RWPE2 (cell line): ENCODE results near the gene SKAP1.

Experiments used
- ATAC-seq: fragments of 200-7000 bp; cut with Tn5 transposase; 3 replicates; pipeline ENCODE4 v1.9.1; 2021; ENCODE audit warnings: low read depth
- DNase-seq: peaks from one replicate; pipeline ENCODE4 v3.0.0-alpha.2; 2020; ENCODE audit warnings: low spot score
- H3K27ac ChIP-seq: fragments of 450-650 bp; 2 replicates; pipeline ENCODE4 v1.5.1; 2017; ENCODE audit warnings: mild to moderate bottlenecking; ENCODE audit not compliant: poor library complexity, severe bottlenecking
- H3K27me3 ChIP-seq: fragments of 250-450 bp; sonication (Bioruptor Pico); 2 replicates; pipeline ENCODE4 v1.5.1; 2021; ENCODE audit warnings: mild to moderate bottlenecking, moderate library complexity; ENCODE audit not compliant: insufficient read depth, poor library complexity, severe bottlenecking
- H3K36me3 ChIP-seq: fragments of 250-450 bp; sonication (Bioruptor Pico); 2 replicates; pipeline ENCODE4 v1.5.1; 2020; ENCODE audit warnings: low read depth, mild to moderate bottlenecking, moderate library complexity
- H3K4me1 ChIP-seq: fragments of 250-450 bp; sonication (Bioruptor Pico); 2 replicates; pipeline ENCODE4 v1.5.1; 2021; ENCODE audit warnings: mild to moderate bottlenecking, moderate library complexity; ENCODE audit not compliant: insufficient read depth, poor library complexity, severe bottlenecking
- H3K4me3 ChIP-seq: fragments of 250-450 bp; sonication (Bioruptor Pico); 2 replicates; pipeline ENCODE4 v1.5.1; 2021; ENCODE audit warnings: mild to moderate bottlenecking, moderate library complexity; ENCODE audit not compliant: severe bottlenecking
- H3K9me3 ChIP-seq: fragments of 250-450 bp; sonication (Bioruptor Pico); 2 replicates; pipeline ENCODE4 v1.5.1; 2021; ENCODE audit warnings: mild to moderate bottlenecking, moderate library complexity; ENCODE audit not compliant: severe bottlenecking
- TF ChIP-seq, protein P1 (sequence below): fragments of 450-650 bp; IDR thresholded peaks from one replicate; pipeline ENCODE4 v1.5.1; 2017; ENCODE audit warnings: mild to moderate bottlenecking, moderate library complexity; ENCODE audit not compliant: poor library complexity, severe bottlenecking

SKAP1 gene

DNA sequence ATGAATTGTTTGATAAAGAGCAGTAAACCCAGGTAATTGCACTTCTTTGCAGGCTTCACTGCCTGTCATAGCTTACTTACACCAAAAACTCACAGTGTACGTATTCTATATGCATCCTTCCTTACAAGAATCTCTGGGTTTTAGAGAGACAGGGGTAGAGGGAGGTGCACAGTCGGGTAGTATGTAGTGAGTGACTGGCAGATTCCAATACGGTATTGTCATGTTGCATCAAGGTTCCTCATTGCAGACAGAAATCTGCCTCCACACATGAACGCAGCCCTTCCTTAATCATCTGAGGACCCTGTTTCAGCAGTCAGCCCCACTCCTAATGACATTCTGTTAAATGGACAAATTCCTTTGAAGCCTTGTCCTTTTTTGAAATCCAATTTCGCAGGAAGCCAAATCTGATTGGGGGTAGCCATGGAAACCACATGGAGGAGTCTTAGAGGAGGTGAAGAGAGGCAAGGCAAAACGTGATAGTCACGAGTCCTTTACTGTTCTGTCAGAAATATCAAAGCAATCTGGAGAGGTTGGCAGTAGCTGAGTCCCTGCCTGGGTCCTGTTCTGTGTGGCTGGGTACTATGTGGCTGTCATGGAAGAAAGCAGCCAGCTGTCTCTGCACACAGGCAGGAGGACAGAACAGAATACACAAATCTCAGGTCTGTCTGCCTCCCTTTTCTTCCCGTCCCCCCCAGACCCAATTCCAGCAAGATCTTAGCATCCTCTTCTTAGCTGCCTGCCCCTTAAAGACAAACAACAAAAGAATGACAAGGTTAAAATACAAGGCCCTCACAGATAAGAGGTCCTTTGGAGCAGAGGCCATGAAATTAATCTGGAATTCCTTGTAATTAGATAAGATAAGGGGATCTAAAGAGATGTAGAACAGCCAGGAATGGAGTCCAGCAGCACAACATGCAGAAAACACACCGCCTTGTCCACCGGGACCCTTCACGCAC is 3.1 kb upstream of the SKAP1 start:
- TF ChIP-seq, protein P1, sequence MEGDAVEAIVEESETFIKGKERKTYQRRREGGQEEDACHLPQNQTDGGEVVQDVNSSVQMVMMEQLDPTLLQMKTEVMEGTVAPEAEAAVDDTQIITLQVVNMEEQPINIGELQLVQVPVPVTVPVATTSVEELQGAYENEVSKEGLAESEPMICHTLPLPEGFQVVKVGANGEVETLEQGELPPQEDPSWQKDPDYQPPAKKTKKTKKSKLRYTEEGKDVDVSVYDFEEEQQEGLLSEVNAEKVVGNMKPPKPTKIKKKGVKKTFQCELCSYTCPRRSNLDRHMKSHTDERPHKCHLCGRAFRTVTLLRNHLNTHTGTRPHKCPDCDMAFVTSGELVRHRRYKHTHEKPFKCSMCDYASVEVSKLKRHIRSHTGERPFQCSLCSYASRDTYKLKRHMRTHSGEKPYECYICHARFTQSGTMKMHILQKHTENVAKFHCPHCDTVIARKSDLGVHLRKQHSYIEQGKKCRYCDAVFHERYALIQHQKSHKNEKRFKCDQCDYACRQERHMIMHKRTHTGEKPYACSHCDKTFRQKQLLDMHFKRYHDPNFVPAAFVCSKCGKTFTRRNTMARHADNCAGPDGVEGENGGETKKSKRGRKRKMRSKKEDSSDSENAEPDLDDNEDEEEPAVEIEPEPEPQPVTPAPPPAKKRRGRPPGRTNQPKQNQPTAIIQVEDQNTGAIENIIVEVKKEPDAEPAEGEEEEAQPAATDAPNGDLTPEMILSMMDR = no peak
- peaks cover 11% of the 10 kb centered on the region for H3K27me3 ChIP-seq
- no peak overlapping the region for H3K4me3 ChIP-seq
- no peaks in the 10 kb centered on the region for H3K4me1 ChIP-seq
- ATAC-seq = no peak
- no peaks in the 10 kb centered on the region for H3K36me3 ChIP-seq
- DNase-seq = no peak
- no peak overlapping the region for H3K27ac ChIP-seq
- no peaks in the 10 kb centered on the region for H3K9me3 ChIP-seq

DNA sequence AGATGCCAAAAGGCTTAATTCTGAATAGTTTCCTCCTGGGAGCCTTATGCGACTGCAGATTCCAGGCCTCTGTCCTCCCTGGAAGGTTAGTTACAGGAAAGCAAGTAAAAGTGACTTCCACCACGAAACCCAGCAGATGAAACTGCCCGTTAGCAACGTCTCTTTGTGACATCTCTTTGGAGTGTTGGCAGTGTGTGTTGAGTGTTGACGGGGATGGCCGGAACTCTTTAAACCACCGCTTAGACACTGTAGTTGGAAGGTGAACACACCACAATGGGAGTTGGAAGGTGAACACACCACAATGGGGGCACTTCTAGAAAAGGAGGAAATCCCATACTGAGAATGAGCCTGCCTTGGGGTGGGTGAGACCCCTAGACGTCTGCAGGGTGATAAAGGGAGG is 858 bp downstream of the SKAP1 start:
- TF ChIP-seq, protein P1 = no peak
- H3K4me3 ChIP-seq = no peak overlapping the region
- DNase-seq = no peak
- H3K36me3 ChIP-seq = no peaks in the 10 kb centered on the region
- H3K4me1 ChIP-seq = no peaks in the 10 kb centered on the region
- H3K27ac ChIP-seq = no peak overlapping the region
- H3K27me3 ChIP-seq = peaks cover 11% of the 10 kb centered on the region
- no peaks in the 10 kb centered on the region for H3K9me3 ChIP-seq
- no peak for ATAC-seq

DNA sequence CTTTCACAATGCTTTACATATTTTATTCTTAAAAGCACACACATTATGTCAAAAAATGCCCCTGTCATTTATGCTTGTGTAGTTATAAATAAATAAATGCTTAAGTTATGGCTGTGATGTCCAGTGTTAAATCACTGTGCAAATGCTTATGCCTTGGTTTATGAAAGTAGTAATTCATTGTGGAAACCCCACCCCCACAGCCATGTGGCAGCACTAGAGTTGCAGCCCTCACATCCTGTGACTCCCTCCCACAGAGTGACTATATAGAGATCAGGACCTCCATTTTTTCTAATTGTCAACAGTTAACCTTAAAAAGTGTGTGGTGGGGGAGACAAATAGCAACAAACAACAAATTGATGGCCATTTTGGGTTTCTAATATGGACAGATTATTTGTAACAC is 2.4 kb downstream of the SKAP1 start:
- H3K9me3 ChIP-seq = no peaks in the 10 kb centered on the region
- ATAC-seq (no peak), DNase-seq (no peak)
- no peaks in the 10 kb centered on the region for H3K36me3 ChIP-seq
- H3K27me3 ChIP-seq = peaks cover 11% of the 10 kb centered on the region
- TF ChIP-seq, protein P1 = no peak
- no peak overlapping the region for H3K27ac ChIP-seq
- no peaks in the 10 kb centered on the region for H3K4me1 ChIP-seq
- H3K4me3 ChIP-seq = no peak overlapping the region

DNA sequence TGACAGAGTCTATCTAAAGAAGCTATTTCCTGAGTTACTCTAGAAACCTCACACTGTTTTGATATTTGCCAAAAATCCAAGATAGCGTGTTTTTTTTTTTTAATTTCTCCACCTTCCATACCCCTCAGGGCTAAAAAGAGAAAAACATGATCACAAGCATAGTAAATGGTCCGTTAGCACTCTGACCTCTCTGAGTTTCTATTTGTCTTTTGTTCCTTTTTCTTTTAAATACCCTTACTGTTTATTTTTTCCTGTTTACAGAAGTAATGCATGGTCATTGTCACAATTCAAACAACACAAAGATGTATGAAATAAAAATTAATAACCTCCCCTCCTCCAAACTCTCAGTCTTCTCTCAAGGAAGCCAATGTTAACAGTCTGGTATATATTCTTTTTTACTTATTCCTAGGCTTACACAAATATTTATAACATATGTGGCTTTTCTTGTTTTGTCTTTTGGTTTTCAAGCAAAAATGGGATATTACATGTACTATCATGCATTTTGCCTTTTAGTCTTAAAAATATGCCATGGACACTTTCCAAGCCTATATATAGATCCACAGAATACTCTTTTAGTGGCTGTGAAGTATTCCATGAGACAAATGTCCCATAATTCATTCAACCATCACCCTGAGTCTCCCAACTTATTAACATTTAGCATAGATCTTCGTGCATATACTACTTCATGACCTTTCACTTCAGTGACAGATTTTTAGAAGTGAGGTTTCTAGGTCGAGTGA is 3.1 kb downstream of the SKAP1 start:
- Histone ChIP-seq H3K9me3 (no peaks in the 10 kb centered on the region), H3K4me1 (no peaks in the 10 kb centered on the region), H3K27ac (no peak overlapping the region), H3K27me3 (peaks cover 11% of the 10 kb centered on the region), H3K36me3 (no peaks in the 10 kb centered on the region), H3K4me3 (no peak overlapping the region)
- ATAC-seq (no peak), DNase-seq (no peak)
- TF ChIP-seq, protein P1 = no peak
